ENCODE results near the gene TMEM191C. TPM values are rescaled to one million over a fixed set of nuclear protein-coding genes. Genes with fewer than 3 reads are reported as not detected.
A peak's percentile ranks its signal among the peaks of the same experiment; 100 is the strongest.
"Not testable (repeated sequence)": the region's sequence is repeated elsewhere in the genome, so short reads cannot be mapped to it uniquely, and the experiment has no call there.

Gene TMEM191C
- total RNA-seq, 1 donor from 2014 or later, result not detected

- DNase-seq (ENCODE audit: low spot score in 2 of 2), result peak in 1 of 2 donors; percentile 42
- Histone ChIP-seq H3K27ac (no peak overlapping the region), H3K4me1 (no peaks in the 10 kb centered on the region), H3K36me3 (peaks cover 26 to 29% of the 10 kb centered on the region in 2 donors), H3K4me3 (no peak overlapping the region), H3K27me3 (no peaks in the 10 kb centered on the region), H3K9me3 (no peaks in the 10 kb centered on the region)
- intact Hi-C loops (cut with DNase I), result no loop called here
- TF ChIP-seq CTCF (IDR thresholded peaks at IDR 0.05), result no peak
These were observed 17.5 kb upstream of the TMEM191C start for GRCh38 chr22:21449531-21450319.

GRCh38 chr22:21450320-21450831 lies 16.8 kb upstream of the TMEM191C start:
- Histone ChIP-seq H3K27me3 (no peaks in the 10 kb centered on the region), H3K27ac (no peak overlapping the region), H3K36me3 (peaks cover 21 to 22% of the 10 kb centered on the region in 2 donors), H3K9me3 (no peaks in the 10 kb centered on the region), H3K4me1 (no peaks in the 10 kb centered on the region), H3K4me3 (no peak overlapping the region)
- intact Hi-C loops (cut with DNase I), result no loop called here
- no peak for TF ChIP-seq CTCF (IDR thresholded peaks at IDR 0.05)
- peak in 1 of 2 donors; percentile 53 for DNase-seq (ENCODE audit: low spot score in 2 of 2)

- Histone ChIP-seq H3K27me3 (no peaks in the 10 kb centered on the region), H3K9me3 (no peaks in the 10 kb centered on the region), H3K36me3 (peaks cover 15 to 17% of the 10 kb centered on the region in 2 donors), H3K27ac (no peak overlapping the region), H3K4me1 (no peaks in the 10 kb centered on the region), H3K4me3 (no peak overlapping the region)
- peak in 1 of 2 donors; percentile 24 for DNase-seq (ENCODE audit: low spot score in 2 of 2)
- TF ChIP-seq CTCF (IDR thresholded peaks at IDR 0.05), result no peak
- intact Hi-C loops (cut with DNase I), result no loop called here
These were observed 16.3 kb upstream of the TMEM191C start for GRCh38 chr22:21450858-21451353.

GRCh38 chr22:21451545-21452520 lies 15.4 kb upstream of the TMEM191C start:
- intact Hi-C loops (cut with DNase I), result no loop called here
- H3K27ac ChIP-seq, result no peak overlapping the region
- H3K4me1 ChIP-seq, result no peaks in the 10 kb centered on the region
- H3K36me3 ChIP-seq, result peaks cover 6 to 8% of the 10 kb centered on the region in 2 donors
- no peak for TF ChIP-seq CTCF (IDR thresholded peaks at IDR 0.05)
- no peaks in the 10 kb centered on the region for H3K9me3 ChIP-seq
- no peak overlapping the region for H3K4me3 ChIP-seq
- no peaks in the 10 kb centered on the region for H3K27me3 ChIP-seq
- peak in 1 of 2 donors; percentile 16 for DNase-seq (ENCODE audit: low spot score in 2 of 2)

- peak in 1 of 2 donors; percentile 44 for DNase-seq (ENCODE audit: low spot score in 2 of 2)
- H3K36me3 ChIP-seq; H3K4me3 ChIP-seq; intact Hi-C loops (cut with DNase I); H3K27ac ChIP-seq; H3K9me3 ChIP-seq; H3K27me3 ChIP-seq; H3K4me1 ChIP-seq: not testable (repeated sequence)
These were observed 14.5 kb upstream of the TMEM191C start for GRCh38 chr22:21452666-21453065.

GRCh38 chr22:21454998-21455333 lies 12.2 kb upstream of the TMEM191C start:
- peak in 1 of 2 donors; percentile 35 for DNase-seq (ENCODE audit: low spot score in 2 of 2)
- H3K9me3 ChIP-seq; intact Hi-C loops (cut with DNase I); H3K4me1 ChIP-seq; H3K4me3 ChIP-seq; H3K27me3 ChIP-seq; H3K27ac ChIP-seq; H3K36me3 ChIP-seq: not testable (repeated sequence)
